HG03521 (cell line): ENCODE data around the gene CAT.

ENCODE experiments used
- ATAC-seq: cut with Tn5 transposase; IDR thresholded peaks from one replicate; pipeline ENCODE4 v1.9.1; 2021; ENCODE audit warnings: mild to moderate bottlenecking, moderate library complexity; ENCODE audit not compliant: unreplicated experiment

Gene CAT

GRCh38 chr11:34438529-34439507 is at the start of gene CAT:
Gene CAT, plus strand, starts transcription at chr11:34438934. Its CDS starts 80 bp downstream, at chr11:34439014.
- peak; percentile 98 for ATAC-seq

- no peak for ATAC-seq
Measured at GRCh38 chr11:34394771-34395300, 43.9 kb upstream of the CAT start.

- ATAC-seq: no peak
Measured at GRCh38 chr11:34395916-34396550, 42.7 kb upstream of the CAT start.

- ATAC-seq: no peak
Measured at GRCh38 chr11:34397120-34397519, 41.6 kb upstream of the CAT start.

- ATAC-seq: no peak
Measured at GRCh38 chr11:34397811-34398210, 40.9 kb upstream of the CAT start.

- no peak for ATAC-seq
Measured at GRCh38 chr11:34403431-34403830, 35.3 kb upstream of the CAT start.

GRCh38 chr11:34404280-34404679 is 34.5 kb upstream of the CAT start:
- ATAC-seq: no peak

GRCh38 chr11:34405079-34405858 is 33.5 kb upstream of the CAT start:
- ATAC-seq: no peak

GRCh38 chr11:34406413-34406812 is 32.3 kb upstream of the CAT start:
- no peak for ATAC-seq

- ATAC-seq: no peak
Measured at GRCh38 chr11:34407121-34407813, 31.5 kb upstream of the CAT start.

- ATAC-seq: no peak
Measured at GRCh38 chr11:34408580-34409172, 30.1 kb upstream of the CAT start.

- ATAC-seq: no peak
Measured at GRCh38 chr11:34411111-34411510, 27.6 kb upstream of the CAT start.

- ATAC-seq: no peak
Measured at GRCh38 chr11:34411791-34412190, 26.9 kb upstream of the CAT start.

- ATAC-seq: no peak
Measured at GRCh38 chr11:34413263-34413662, 25.5 kb upstream of the CAT start.

GRCh38 chr11:34415538-34415937 is 23.2 kb upstream of the CAT start:
- ATAC-seq: no peak

GRCh38 chr11:34416088-34416487 is 22.6 kb upstream of the CAT start:
- ATAC-seq: no peak

GRCh38 chr11:34416766-34417165 is 22.0 kb upstream of the CAT start:
- ATAC-seq: no peak

GRCh38 chr11:34417202-34417601 is 21.5 kb upstream of the CAT start:
- no peak for ATAC-seq

GRCh38 chr11:34419158-34419557 is 19.6 kb upstream of the CAT start:
- no peak for ATAC-seq

GRCh38 chr11:34423300-34423699 is 15.4 kb upstream of the CAT start:
- no peak for ATAC-seq
